Fibroblast of skin of abdomen (primary cell): ENCODE results near the gene ZFP28. TPM values are rescaled to one million over a fixed set of nuclear protein-coding genes. Genes with fewer than 3 reads are reported as not detected.

Experiments used
- DNase-seq: peaks from one replicate; pipeline ENCODE4 v3.0.0-alpha.2; 2013
- polyA plus RNA-seq, 2 experiments: library from polyadenylated mRNA; unstranded; fragments of 120-200 nt; gene quantifications; one replicate each; pipeline ENCODE4 v1.2.1, GENCODE V29; 2013; ENCODE audit not compliant: insufficient read length in 2 of 2

Gene ZFP28
- 5.6 TPM for polyA plus RNA-seq (2013, experiment 1 of 2; ENCODE audit: insufficient read length)
- 5.4 TPM for polyA plus RNA-seq (2013, experiment 2 of 2; ENCODE audit: insufficient read length)

- DNase-seq = no peak
These were observed at the start of gene ZFP28 for GRCh38 chr19:56538761-56539263. Gene ZFP28 (plus strand): TSS chr19:56538948. CDS start chr19:56539019, 71 bp downstream.

GRCh38 chr19:56491399-56491798 lies 47.3 kb upstream of the ZFP28 start:
- no peak for DNase-seq

- peak; percentile 2 for DNase-seq
These were observed 34.2 kb upstream of the ZFP28 start for GRCh38 chr19:56504581-56504980.

GRCh38 chr19:56507446-56508289 lies 31.1 kb upstream of the ZFP28 start, which contains the start of gene ZNF471:
Gene ZNF471 (plus strand): TSS chr19:56507855. CDS start chr19:56511572, 3,717 bp downstream.
- peak; percentile 98 for DNase-seq

- no peak for DNase-seq
These were observed 30.4 kb upstream of the ZFP28 start for GRCh38 chr19:56508290-56508778.

- DNase-seq = no peak
These were observed 13.4 kb upstream of the ZFP28 start for GRCh38 chr19:56525214-56525860.

- DNase-seq = no peak
These were observed 1.3 kb upstream of the ZFP28 start for GRCh38 chr19:56537442-56537841.

- DNase-seq = peak; percentile 88
These were observed 441 bp upstream of the ZFP28 start for GRCh38 chr19:56538254-56538760.

- no peak for DNase-seq
These were observed 5.0 kb downstream of the ZFP28 start for GRCh38 chr19:56543776-56544175.

- no peak for DNase-seq
These were observed 8.8 kb downstream of the ZFP28 start for GRCh38 chr19:56547535-56547934.

GRCh38 chr19:56554272-56554869 lies 15.6 kb downstream of the ZFP28 start:
- DNase-seq = no peak

- DNase-seq = no peak
These were observed 24.0 kb downstream of the ZFP28 start for GRCh38 chr19:56562766-56563165.

- DNase-seq = peak; percentile 17
These were observed 28.1 kb downstream of the ZFP28 start for GRCh38 chr19:56566904-56567273.

- DNase-seq = peak; percentile 91
These were observed 28.7 kb downstream of the ZFP28 start, which contains the start of gene ZNF470 for GRCh38 chr19:56567274-56568120. Gene ZNF470 (plus strand): TSS chr19:56567468. CDS start chr19:56570312, 2,844 bp downstream.

- DNase-seq = no peak
These were observed 33.8 kb downstream of the ZFP28 start for GRCh38 chr19:56572589-56572988.

- DNase-seq = no peak
These were observed 35.2 kb downstream of the ZFP28 start for GRCh38 chr19:56573914-56574313.

GRCh38 chr19:56577719-56578602 lies 39.2 kb downstream of the ZFP28 start:
- no peak for DNase-seq

- no peak for DNase-seq
These were observed 55.7 kb downstream of the ZFP28 start for GRCh38 chr19:56594446-56594782.

GRCh38 chr19:56594783-56595547 lies 56.2 kb downstream of the ZFP28 start, which contains the start of gene ZNF71:
Gene ZNF71 (plus strand): TSS chr19:56595302. CDS start chr19:56601559, 6,257 bp downstream.
- DNase-seq = peak; percentile 88

- peak; percentile 9 for DNase-seq
These were observed 56.8 kb downstream of the ZFP28 start for GRCh38 chr19:56595548-56595899.
